H9 (cell line): ENCODE results near the gene ZSWIM1. TPM values are rescaled to one million over a fixed set of nuclear protein-coding genes. Genes with fewer than 3 reads are reported as not detected.
A peak's percentile ranks its signal among the peaks of the same experiment; 100 is the strongest.

ENCODE experiments used
- DNase-seq: peaks from one replicate; pipeline ENCODE4 v3.0.0-alpha.2; 2017
- H2AFZ ChIP-seq: one replicate; pipeline ENCODE4 v1.6.1; 2013; ENCODE audit warnings: mild to moderate bottlenecking, low read length, control low read depth, moderate library complexity
- H2AK5ac ChIP-seq: 2 replicates; pipeline ENCODE4 v1.6.1; 2013; ENCODE audit warnings: low read length, control low read depth, mixed read lengths; ENCODE audit not compliant: insufficient read length
- H2BK120ac ChIP-seq: one replicate; pipeline ENCODE4 v1.6.1; 2013; ENCODE audit warnings: low read depth, mild to moderate bottlenecking, low read length, control low read depth, inconsistent platforms; ENCODE audit not compliant: poor library complexity, severe bottlenecking
- H2BK12ac ChIP-seq: 2 replicates; pipeline ENCODE4 v1.6.1; 2013; ENCODE audit warnings: low read length, control low read depth, mixed read lengths, low read depth; ENCODE audit not compliant: insufficient read length
- H2BK15ac ChIP-seq: 2 replicates; pipeline ENCODE4 v1.6.1; 2013; ENCODE audit warnings: low read depth, low read length, control low read depth
- H2BK20ac ChIP-seq: one replicate; pipeline ENCODE4 v1.6.1; 2013; ENCODE audit warnings: low read depth, mild to moderate bottlenecking, low read length, control low read depth, inconsistent platforms; ENCODE audit not compliant: poor library complexity, severe bottlenecking
- H2BK5ac ChIP-seq: 2 replicates; pipeline ENCODE4 v1.6.1; 2013; ENCODE audit warnings: low read length, control low read depth, mixed read lengths; ENCODE audit not compliant: insufficient read length
- H3K14ac ChIP-seq: 2 replicates; pipeline ENCODE4 v1.6.1; 2013; ENCODE audit warnings: low read length, control low read depth; ENCODE audit not compliant: insufficient read depth
- H3K18ac ChIP-seq: 2 replicates; pipeline ENCODE4 v1.6.1; 2013; ENCODE audit warnings: low read depth, mild to moderate bottlenecking, mixed read lengths, low read length, control low read depth; ENCODE audit not compliant: insufficient read length
- H3K23ac ChIP-seq: 2 replicates; pipeline ENCODE4 v1.6.1; 2013; ENCODE audit warnings: low read length, control low read depth, mixed read lengths, low read depth; ENCODE audit not compliant: insufficient read length
- H3K23me2 ChIP-seq: 2 replicates; pipeline ENCODE4 v1.6.1; 2013; ENCODE audit warnings: low read depth, mild to moderate bottlenecking, mixed read lengths, low read length, control low read depth; ENCODE audit not compliant: insufficient read length, poor library complexity, severe bottlenecking
- H3K27ac ChIP-seq: 2 replicates; pipeline ENCODE4 v1.5.1; 2013; ENCODE audit warnings: low read length, control low read depth, mixed read lengths, low read depth; ENCODE audit not compliant: insufficient read length
- H3K27me3 ChIP-seq: 2 replicates; pipeline ENCODE4 v1.6.1; 2013; ENCODE audit warnings: low read length, control low read depth, inconsistent platforms; ENCODE audit not compliant: insufficient read depth
- H3K4ac ChIP-seq: 2 replicates; pipeline ENCODE4 v1.6.1; 2013; ENCODE audit warnings: low read depth, mild to moderate bottlenecking, control low read depth, inconsistent platforms, low read length, moderate library complexity
- H3K4me1 ChIP-seq: 2 replicates; pipeline ENCODE4 v1.6.1; 2013; ENCODE audit warnings: low read length, control low read depth, inconsistent platforms; ENCODE audit not compliant: insufficient read depth
- H3K4me2 ChIP-seq: 2 replicates; pipeline ENCODE4 v1.6.1; 2013; ENCODE audit warnings: low read length, control low read depth, mixed read lengths; ENCODE audit not compliant: insufficient read length, insufficient read depth
- H3K56ac ChIP-seq: 2 replicates; pipeline ENCODE4 v1.6.1; 2013; ENCODE audit warnings: low read depth, mild to moderate bottlenecking, mixed read lengths, low read length, control low read depth; ENCODE audit not compliant: insufficient read length
- H3K79me1 ChIP-seq: 2 replicates; pipeline ENCODE4 v1.6.1; 2013; ENCODE audit warnings: low read depth, mild to moderate bottlenecking, moderate library complexity, low read length, control low read depth, inconsistent platforms; ENCODE audit not compliant: insufficient read depth, poor library complexity, severe bottlenecking
- H3K79me2 ChIP-seq: 2 replicates; pipeline ENCODE4 v1.6.1; 2013; ENCODE audit warnings: low read length, control low read depth, inconsistent platforms; ENCODE audit not compliant: insufficient read depth
- H3K9ac ChIP-seq: 2 replicates; pipeline ENCODE4 v1.6.1; 2013; ENCODE audit warnings: low read length, control low read depth, mixed read lengths; ENCODE audit not compliant: insufficient read length; ENCODE audit errors: extremely low read depth
- H3K9me3 ChIP-seq: one replicate; pipeline ENCODE4 v1.6.1; 2013; ENCODE audit warnings: low read depth, low read length, inconsistent platforms; ENCODE audit not compliant: control insufficient read depth
- H3T11ph ChIP-seq: one replicate; pipeline ENCODE4 v1.6.1; 2013; ENCODE audit warnings: mild to moderate bottlenecking, low read length, control low read depth, inconsistent platforms
- H4K20me1 ChIP-seq: one replicate; pipeline ENCODE4 v1.6.1; 2013; ENCODE audit not compliant: control insufficient read depth, insufficient read length, insufficient read depth
- H4K5ac ChIP-seq: 2 replicates; pipeline ENCODE4 v1.6.1; 2013; ENCODE audit warnings: low read depth, mild to moderate bottlenecking, mixed read lengths, low read length, control low read depth; ENCODE audit not compliant: insufficient read length
- H4K8ac ChIP-seq: replicated peaks from 2 replicates; pipeline ENCODE4 v1.6.1; 2013; ENCODE audit warnings: low read length, control low read depth, mixed read lengths, low read depth; ENCODE audit not compliant: insufficient read length
- H4K91ac ChIP-seq: 2 replicates; pipeline ENCODE4 v1.6.1; 2013; ENCODE audit warnings: low read depth, mild to moderate bottlenecking, moderate library complexity, mixed read lengths, low read length, control low read depth; ENCODE audit not compliant: insufficient read length
- H3K27ac Mint-ChIP-seq, 3 experiments: 2 replicates in 2 of 3; 3 replicates in 1 of 3; pipeline ENCODE4 v1.8.0; 2020 to 2021; ENCODE audit warnings: mixed read lengths in 3 of 3, mild to moderate bottlenecking in 1 of 3, moderate library complexity in 1 of 3
- H3K27me3 Mint-ChIP-seq: 2 replicates; pipeline ENCODE4 v1.8.0; 2021; ENCODE audit warnings: low read depth, mild to moderate bottlenecking, moderate library complexity, mixed read lengths
- H3K36me3 Mint-ChIP-seq, 3 experiments: 2 replicates in 2 of 3; 3 replicates in 1 of 3; pipeline ENCODE4 v1.8.0; 2020 to 2021; ENCODE audit warnings: low read depth in 3 of 3, mixed read lengths in 3 of 3; ENCODE audit not compliant: insufficient read depth in 1 of 3
- H3K4me1 Mint-ChIP-seq, 2 experiments: 2 replicates each; pipeline ENCODE4 v1.8.0; 2020; ENCODE audit warnings: mixed read lengths in 2 of 2
- H3K4me3 Mint-ChIP-seq, 2 experiments: 2 replicates in 1 of 2; 3 replicates in 1 of 2; pipeline ENCODE4 v1.8.0; 2020 to 2021; ENCODE audit warnings: mild to moderate bottlenecking in 2 of 2, mixed read lengths in 2 of 2, moderate library complexity in 1 of 2
- H3K9me3 Mint-ChIP-seq, 2 experiments: 2 replicates in 1 of 2; 3 replicates in 1 of 2; pipeline ENCODE4 v1.8.0; 2020; ENCODE audit warnings: mild to moderate bottlenecking in 2 of 2, mixed read lengths in 2 of 2, moderate library complexity in 1 of 2
- WGBS: extraction: QIAGEN DNeasy Blood & Tissue Kit; methylation state at CpG from one replicate; pipeline ENCODE4 v1.1.7; 2013; ENCODE audit warnings: missing lambda C conversion rate, low lambda C conversion rate, mixed read lengths; ENCODE audit not compliant: insufficient read length; ENCODE audit errors: extremely low coverage; 5-methylcytosine and 5-hydroxymethylcytosine counted together
- total RNA-seq: library from RNA; stranded (reverse); gene quantifications from 2 replicates; pipeline ENCODE4 v1.2.1, GENCODE V29; 2021
- TF ChIP-seq, protein P1 (sequence below): fragments of 200-600 bp; sonication (generic); conservative IDR thresholded peaks from 3 replicates; pipeline ENCODE4 v1.8.0; 2021; ENCODE audit warnings: antibody characterized with exemption, mild to moderate bottlenecking

ZSWIM1 gene
- total RNA-seq, 1 experiment from 2014 or later = 13.0 TPM

DNA sequence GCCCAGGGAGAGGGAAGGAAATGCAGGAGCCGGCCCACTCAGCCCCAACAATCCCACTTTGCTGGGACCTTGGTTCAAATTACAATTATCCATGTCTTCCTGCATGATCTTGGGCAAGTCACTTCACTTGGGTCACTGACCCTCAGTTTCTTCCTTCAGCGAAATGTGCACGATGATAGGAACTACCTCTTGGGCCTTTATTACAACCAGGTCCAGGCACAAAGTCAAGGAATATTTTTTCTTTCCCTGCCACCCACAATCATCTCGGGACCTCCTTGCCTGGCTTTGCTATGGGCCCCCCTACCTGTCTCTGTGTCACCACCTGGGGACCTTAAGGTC is 31.3 kb downstream of the ZSWIM1 start:
- H3K27ac Mint-ChIP-seq = no peak overlapping the region; a peak in 1 of 7 replicates
- no CpG with 5 or more reads among the region's 4 CpGs for WGBS

More for the DNA sequence above, 31.3 kb downstream of the ZSWIM1 start:
- no peak for DNase-seq
- Histone ChIP-seq H3K4me2 (peak overlapping the region; percentile 91), H2BK12ac (no peak overlapping the region), H2AFZ (no peak overlapping the region), H2BK15ac (no peak overlapping the region), H4K5ac (no peak overlapping the region), H3K18ac (peak overlapping the region; percentile 54), H3K79me2 (no peaks in the 10 kb centered on the region), H3T11ph (no peak overlapping the region), H2BK5ac (no peak overlapping the region), H2BK20ac (no peak overlapping the region), H4K20me1 (no peaks in the 10 kb centered on the region), H2AK5ac (no peak overlapping the region), H2BK120ac (no peak overlapping the region), H4K8ac (no peak overlapping the region), H3K14ac (no peak overlapping the region), H3K4ac (no peak overlapping the region), H3K9me3 (no peaks in the 10 kb centered on the region), H3K9ac (no peak overlapping the region), H3K27me3 (no peaks in the 10 kb centered on the region), H3K4me1 (no peaks in the 10 kb centered on the region), H3K23me2 (peaks cover 16% of the 10 kb centered on the region), H3K23ac (no peak overlapping the region), H3K56ac (no peak overlapping the region), H3K27ac (no peak overlapping the region), H4K91ac (no peak overlapping the region), H3K79me1 (no peaks in the 10 kb centered on the region)
- Mint-ChIP-seq H3K36me3 (peaks cover 16 to 22% (median 22%) of the 10 kb centered on the region in 3 experiments; a peak in 6 of 7 replicates), H3K4me3 (peak overlapping the region; percentile 81 to 92), H3K27me3 (no peaks in the 10 kb centered on the region), H3K4me1 (peaks cover 6 to 16% of the 10 kb centered on the region in 2 experiments), H3K9me3 (no peaks in the 10 kb centered on the region)
- TF ChIP-seq, protein P1, sequence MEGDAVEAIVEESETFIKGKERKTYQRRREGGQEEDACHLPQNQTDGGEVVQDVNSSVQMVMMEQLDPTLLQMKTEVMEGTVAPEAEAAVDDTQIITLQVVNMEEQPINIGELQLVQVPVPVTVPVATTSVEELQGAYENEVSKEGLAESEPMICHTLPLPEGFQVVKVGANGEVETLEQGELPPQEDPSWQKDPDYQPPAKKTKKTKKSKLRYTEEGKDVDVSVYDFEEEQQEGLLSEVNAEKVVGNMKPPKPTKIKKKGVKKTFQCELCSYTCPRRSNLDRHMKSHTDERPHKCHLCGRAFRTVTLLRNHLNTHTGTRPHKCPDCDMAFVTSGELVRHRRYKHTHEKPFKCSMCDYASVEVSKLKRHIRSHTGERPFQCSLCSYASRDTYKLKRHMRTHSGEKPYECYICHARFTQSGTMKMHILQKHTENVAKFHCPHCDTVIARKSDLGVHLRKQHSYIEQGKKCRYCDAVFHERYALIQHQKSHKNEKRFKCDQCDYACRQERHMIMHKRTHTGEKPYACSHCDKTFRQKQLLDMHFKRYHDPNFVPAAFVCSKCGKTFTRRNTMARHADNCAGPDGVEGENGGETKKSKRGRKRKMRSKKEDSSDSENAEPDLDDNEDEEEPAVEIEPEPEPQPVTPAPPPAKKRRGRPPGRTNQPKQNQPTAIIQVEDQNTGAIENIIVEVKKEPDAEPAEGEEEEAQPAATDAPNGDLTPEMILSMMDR = no peak
